ENCODE measurements around the gene FAM237B. TPM values are rescaled to one million over a fixed set of nuclear protein-coding genes. Genes with fewer than 3 reads are reported as not detected.
A peak's percentile ranks its signal among the peaks of the same experiment; 100 is the strongest.

The FAM237B gene
- total and polyA plus RNA-seq, 2 donors (not counting 1 experiment from before 2014, with no cell fraction given), result not detected

- Histone ChIP-seq H2AFZ (ENCODE audit: low read length) (no peak overlapping the region), H3K27ac (ENCODE audit: insufficient read depth, low read length) (no peak overlapping the region), H3K9me3 (ENCODE audit: control insufficient read depth, insufficient read depth, low read depth, low read length) (no peaks in the 10 kb centered on the region), H3K4me3 (replicated peaks in 1 of 4; ENCODE audit: control extremely low read depth in 1 of 4, insufficient read depth in 1 of 4, low read depth in 3 of 4, low read length in 4 of 4) (no peak overlapping the region), H3K36me3 (ENCODE audit: control insufficient read depth, insufficient read depth, low read length) (no peaks in the 10 kb centered on the region), H3K9ac (ENCODE audit: insufficient read depth, low read length) (no peak overlapping the region), H4K20me1 (ENCODE audit: control insufficient read depth, extremely low read depth, insufficient read depth, low read length) (no peaks in the 10 kb centered on the region), H3K27me3 (ENCODE audit: control insufficient read depth, insufficient read depth, low read length) (no peaks in the 10 kb centered on the region), H3K4me1 (ENCODE audit: control insufficient read depth, extremely low read depth, insufficient read depth, low read length) (no peaks in the 10 kb centered on the region), H3K79me2 (ENCODE audit: control insufficient read depth, insufficient read depth, low read length) (peaks cover 42% of the 10 kb centered on the region), H3K4me2 (ENCODE audit: extremely low read depth, insufficient read depth, low read length) (no peak overlapping the region)
- DNase-seq (ENCODE audit: low read depth in 2 of 2), result no peak
- TF ChIP-seq CTCF (conservative IDR thresholded peaks at IDR 0.05 in 1 of 2, IDR thresholded peaks at IDR 0.05 in 1 of 2; ENCODE audit: low read depth in 1 of 2, low read length in 2 of 2) (no peak), EZH2 (IDR thresholded peaks at IDR 0.05; ENCODE audit: low read length, missing control alignments) (no peak)
Observed at GRCh38 chr7:90349305-90349704, 28.2 kb upstream of the FAM237B start.

- DNase-seq (ENCODE audit: low read depth in 2 of 2), result no peak
- Histone ChIP-seq H3K9me3 (ENCODE audit: control insufficient read depth, insufficient read depth, low read depth, low read length) (no peaks in the 10 kb centered on the region), H3K9ac (ENCODE audit: insufficient read depth, low read length) (no peak overlapping the region), H3K4me3 (replicated peaks in 1 of 4; ENCODE audit: control extremely low read depth in 1 of 4, insufficient read depth in 1 of 4, low read depth in 3 of 4, low read length in 4 of 4) (peak overlapping the region in 2 of 4 experiments; percentile 99), H3K4me1 (ENCODE audit: control insufficient read depth, extremely low read depth, insufficient read depth, low read length) (no peaks in the 10 kb centered on the region), H2AFZ (ENCODE audit: low read length) (no peak overlapping the region), H3K27me3 (ENCODE audit: control insufficient read depth, insufficient read depth, low read length) (no peaks in the 10 kb centered on the region), H3K4me2 (ENCODE audit: extremely low read depth, insufficient read depth, low read length) (no peak overlapping the region), H3K36me3 (ENCODE audit: control insufficient read depth, insufficient read depth, low read length) (no peaks in the 10 kb centered on the region), H3K79me2 (ENCODE audit: control insufficient read depth, insufficient read depth, low read length) (peaks cover 42% of the 10 kb centered on the region), H4K20me1 (ENCODE audit: control insufficient read depth, extremely low read depth, insufficient read depth, low read length) (no peaks in the 10 kb centered on the region), H3K27ac (ENCODE audit: insufficient read depth, low read length) (no peak overlapping the region)
- TF ChIP-seq EZH2 (IDR thresholded peaks at IDR 0.05; ENCODE audit: low read length, missing control alignments), result no peak
- TF ChIP-seq CTCF (conservative IDR thresholded peaks at IDR 0.05 in 1 of 2, IDR thresholded peaks at IDR 0.05 in 1 of 2; ENCODE audit: low read depth in 1 of 2, low read length in 2 of 2), result no peak
Observed at GRCh38 chr7:90347759-90348158, 26.7 kb upstream of the FAM237B start.

- Histone ChIP-seq H3K27ac (ENCODE audit: insufficient read depth, low read length) (peak within 1 kb of the TSS; percentile 84), H4K20me1 (ENCODE audit: control insufficient read depth, extremely low read depth, insufficient read depth, low read length) (no peaks in the 10 kb centered on the region), H3K4me3 (replicated peaks in 1 of 4; ENCODE audit: control extremely low read depth in 1 of 4, insufficient read depth in 1 of 4, low read depth in 3 of 4, low read length in 4 of 4) (peak within 1 kb of the TSS; percentile 75 to 99 (median 88)), H3K9ac (ENCODE audit: insufficient read depth, low read length) (peak within 1 kb of the TSS; percentile 73), H3K4me2 (ENCODE audit: extremely low read depth, insufficient read depth, low read length) (peak within 1 kb of the TSS; percentile 80), H3K9me3 (ENCODE audit: control insufficient read depth, insufficient read depth, low read depth, low read length) (no peaks in the 10 kb centered on the region), H2AFZ (ENCODE audit: low read length) (peak within 1 kb of the TSS; percentile 86), H3K4me1 (ENCODE audit: control insufficient read depth, extremely low read depth, insufficient read depth, low read length) (no peaks in the 10 kb centered on the region), H3K36me3 (ENCODE audit: control insufficient read depth, insufficient read depth, low read length) (no peaks in the 10 kb centered on the region), H3K79me2 (ENCODE audit: control insufficient read depth, insufficient read depth, low read length) (peaks cover 39% of the 10 kb centered on the region), H3K27me3 (ENCODE audit: control insufficient read depth, insufficient read depth, low read length) (no peaks in the 10 kb centered on the region)
- peak; percentile 62 to 78 for TF ChIP-seq CTCF (conservative IDR thresholded peaks at IDR 0.05 in 1 of 2, IDR thresholded peaks at IDR 0.05 in 1 of 2; ENCODE audit: low read depth in 1 of 2, low read length in 2 of 2)
- TF ChIP-seq EZH2 (IDR thresholded peaks at IDR 0.05; ENCODE audit: low read length, missing control alignments), result no peak
- DNase-seq (ENCODE audit: low read depth in 2 of 2), result peak; percentile 96 to 97
Observed at GRCh38 chr7:90346336-90347125, 25.4 kb upstream of the FAM237B start, which contains the start of gene GTPBP10. TSS of gene GTPBP10 (plus strand) at chr7:90346716. CDS start at chr7:90346742, 26 bp downstream.
